Measurements from ENCODE around the gene RIPK1. TPM values are rescaled to one million over a fixed set of nuclear protein-coding genes. Genes with fewer than 3 reads are reported as not detected.
"Not testable (repeated sequence)": the region's sequence is repeated elsewhere in the genome, so short reads cannot be mapped to it uniquely, and the experiment has no call there.

The RIPK1 gene
- total RNA-seq, 1 donor = 19.0 TPM

DNA sequence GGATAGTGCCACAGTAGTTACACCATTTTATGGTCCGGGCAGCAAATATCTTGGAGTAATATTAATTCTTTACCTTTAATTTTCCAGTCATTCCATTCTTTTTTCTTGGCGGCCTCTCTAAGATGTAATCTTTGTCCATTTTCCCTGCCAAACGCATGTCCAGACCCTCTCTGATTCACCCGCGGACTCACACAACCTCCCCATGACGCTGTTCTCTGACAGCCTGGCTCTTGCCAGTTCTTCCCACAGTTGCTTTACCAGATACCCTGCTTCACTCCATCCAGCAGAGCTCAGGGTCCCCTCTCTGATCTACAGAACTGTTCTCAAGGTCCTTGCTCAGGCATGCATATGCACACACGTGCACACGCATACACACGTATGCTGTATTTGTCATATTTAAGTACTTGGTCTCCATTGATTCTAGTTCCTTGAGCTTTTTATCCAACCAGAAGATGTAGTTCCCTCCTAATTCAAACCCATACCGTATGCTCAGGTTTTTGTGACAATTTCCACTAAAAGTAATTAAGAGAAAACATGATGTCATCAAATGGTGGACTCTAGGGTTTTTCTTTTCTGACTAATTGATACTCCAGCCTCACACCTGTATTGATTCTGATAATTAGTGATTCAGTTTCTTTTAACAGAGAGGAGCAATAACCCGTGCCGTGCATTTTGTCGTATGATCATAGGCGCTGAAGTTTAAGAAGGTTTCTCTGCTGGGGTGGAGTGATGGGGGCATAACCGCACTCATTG lies 60.2 kb downstream of the RIPK1 start:
- Histone ChIP-seq H3K9me3 (ENCODE audit: low read depth, low read length) (no peaks in the 10 kb centered on the region), H3K4me1 (ENCODE audit: insufficient read depth, low read length) (no peaks in the 10 kb centered on the region), H3K4me3 (ENCODE audit: low read length) (no peak overlapping the region), H3K27me3 (ENCODE audit: insufficient read depth, low read length) (no peaks in the 10 kb centered on the region)

GRCh38 chr6:3131695-3132094 lies 63.4 kb downstream of the RIPK1 start:
- H3K27me3 ChIP-seq (ENCODE audit: insufficient read depth, low read length) = no peaks in the 10 kb centered on the region
- no peak overlapping the region for H3K4me3 ChIP-seq (ENCODE audit: low read length)
- H3K9me3 ChIP-seq (ENCODE audit: low read depth, low read length) = no peaks in the 10 kb centered on the region
- no peaks in the 10 kb centered on the region for H3K4me1 ChIP-seq (ENCODE audit: insufficient read depth, low read length)

DNA sequence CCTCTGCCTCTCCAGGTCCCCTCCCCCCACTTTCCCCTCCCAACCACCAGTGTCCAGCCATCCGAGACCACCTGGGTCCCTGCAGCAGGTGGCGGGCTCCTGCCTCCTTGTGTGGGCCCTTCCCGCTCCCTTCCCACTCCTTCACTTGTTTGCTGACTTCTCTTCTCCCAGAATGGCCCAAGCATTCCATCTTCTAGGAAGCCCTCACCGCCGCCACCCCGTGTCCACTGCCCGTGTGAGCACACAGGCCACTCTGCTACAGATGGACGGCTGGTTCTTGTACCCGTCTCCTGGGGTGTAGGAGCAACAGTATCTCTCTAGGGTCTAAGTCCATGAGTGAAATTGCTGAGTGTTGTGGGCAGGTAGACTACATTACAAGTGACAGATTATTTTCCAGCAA lies 65.2 kb downstream of the RIPK1 start:
- no peaks in the 10 kb centered on the region for H3K9me3 ChIP-seq (ENCODE audit: low read depth, low read length)
- H3K4me3 ChIP-seq (ENCODE audit: low read length) = no peak overlapping the region
- no peaks in the 10 kb centered on the region for H3K27me3 ChIP-seq (ENCODE audit: insufficient read depth, low read length)
- peaks cover 2% of the 10 kb centered on the region for H3K4me1 ChIP-seq (ENCODE audit: insufficient read depth, low read length)

- H3K4me1 ChIP-seq (ENCODE audit: insufficient read depth, low read length) = peaks cover 19% of the 10 kb centered on the region
- H3K9me3 ChIP-seq (ENCODE audit: low read depth, low read length) = no peaks in the 10 kb centered on the region
- no peaks in the 10 kb centered on the region for H3K27me3 ChIP-seq (ENCODE audit: insufficient read depth, low read length)
- H3K4me3 ChIP-seq (ENCODE audit: low read length) = no peak overlapping the region
Measured at GRCh38 chr6:3135668-3136291, 67.5 kb downstream of the RIPK1 start.

GRCh38 chr6:3136292-3137011 lies 68.2 kb downstream of the RIPK1 start:
- Histone ChIP-seq H3K27me3 (ENCODE audit: insufficient read depth, low read length) (no peaks in the 10 kb centered on the region), H3K4me1 (ENCODE audit: insufficient read depth, low read length) (peaks cover 19% of the 10 kb centered on the region), H3K4me3 (ENCODE audit: low read length) (no peak overlapping the region), H3K9me3 (ENCODE audit: low read depth, low read length) (no peaks in the 10 kb centered on the region)

GRCh38 chr6:3137057-3137777 lies 68.9 kb downstream of the RIPK1 start:
- Histone ChIP-seq H3K27me3 (ENCODE audit: insufficient read depth, low read length) (no peaks in the 10 kb centered on the region), H3K4me1 (ENCODE audit: insufficient read depth, low read length) (peaks cover 19% of the 10 kb centered on the region), H3K9me3 (ENCODE audit: low read depth, low read length) (no peaks in the 10 kb centered on the region), H3K4me3 (ENCODE audit: low read length) (no peak overlapping the region)

DNA sequence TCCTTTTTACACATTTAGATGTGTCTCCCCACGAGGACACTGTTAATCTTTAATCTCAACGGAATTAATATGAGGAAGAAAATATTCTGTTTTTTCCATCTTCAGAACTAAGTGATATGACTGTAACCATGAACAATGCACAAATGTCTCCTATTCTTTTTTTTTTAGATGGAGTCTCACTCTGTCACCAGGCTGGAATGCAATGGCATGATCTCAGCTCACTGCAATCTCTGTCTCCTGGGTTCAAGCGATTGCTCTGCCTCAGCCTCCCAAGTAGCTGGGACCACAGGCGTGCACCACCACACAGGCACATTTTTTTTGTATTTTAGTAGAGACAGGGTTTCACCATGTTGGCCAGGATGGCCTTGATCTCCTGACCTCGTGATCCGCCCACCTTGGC lies 69.6 kb downstream of the RIPK1 start:
- not testable (repeated sequence) for H3K27me3 ChIP-seq (ENCODE audit: insufficient read depth, low read length); H3K4me3 ChIP-seq (ENCODE audit: low read length); H3K9me3 ChIP-seq (ENCODE audit: low read depth, low read length)
- peaks cover 19% of the 10 kb centered on the region for H3K4me1 ChIP-seq (ENCODE audit: insufficient read depth, low read length)

DNA sequence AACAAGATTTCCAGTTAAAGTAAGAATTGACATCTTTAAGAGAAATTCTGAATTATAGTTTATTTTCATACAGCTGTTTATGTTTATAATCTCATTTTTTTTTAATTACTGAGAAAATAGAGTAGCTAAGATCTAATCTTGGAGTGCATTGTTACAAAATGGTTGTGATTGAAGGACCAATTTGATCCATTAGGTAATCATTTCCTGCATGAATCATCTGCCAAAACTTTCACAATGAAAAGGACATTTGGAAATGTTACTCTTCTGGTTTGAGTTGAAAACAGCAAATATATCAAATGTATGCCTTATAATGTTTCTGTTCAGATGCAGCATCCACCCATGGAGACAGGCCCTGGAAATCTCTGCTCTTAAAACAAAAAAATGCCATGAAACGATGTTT lies 70.0 kb downstream of the RIPK1 start:
- Histone ChIP-seq H3K27me3 (ENCODE audit: insufficient read depth, low read length) (no peaks in the 10 kb centered on the region), H3K4me1 (ENCODE audit: insufficient read depth, low read length) (peaks cover 19% of the 10 kb centered on the region), H3K4me3 (ENCODE audit: low read length) (no peak overlapping the region), H3K9me3 (ENCODE audit: low read depth, low read length) (no peaks in the 10 kb centered on the region)

DNA sequence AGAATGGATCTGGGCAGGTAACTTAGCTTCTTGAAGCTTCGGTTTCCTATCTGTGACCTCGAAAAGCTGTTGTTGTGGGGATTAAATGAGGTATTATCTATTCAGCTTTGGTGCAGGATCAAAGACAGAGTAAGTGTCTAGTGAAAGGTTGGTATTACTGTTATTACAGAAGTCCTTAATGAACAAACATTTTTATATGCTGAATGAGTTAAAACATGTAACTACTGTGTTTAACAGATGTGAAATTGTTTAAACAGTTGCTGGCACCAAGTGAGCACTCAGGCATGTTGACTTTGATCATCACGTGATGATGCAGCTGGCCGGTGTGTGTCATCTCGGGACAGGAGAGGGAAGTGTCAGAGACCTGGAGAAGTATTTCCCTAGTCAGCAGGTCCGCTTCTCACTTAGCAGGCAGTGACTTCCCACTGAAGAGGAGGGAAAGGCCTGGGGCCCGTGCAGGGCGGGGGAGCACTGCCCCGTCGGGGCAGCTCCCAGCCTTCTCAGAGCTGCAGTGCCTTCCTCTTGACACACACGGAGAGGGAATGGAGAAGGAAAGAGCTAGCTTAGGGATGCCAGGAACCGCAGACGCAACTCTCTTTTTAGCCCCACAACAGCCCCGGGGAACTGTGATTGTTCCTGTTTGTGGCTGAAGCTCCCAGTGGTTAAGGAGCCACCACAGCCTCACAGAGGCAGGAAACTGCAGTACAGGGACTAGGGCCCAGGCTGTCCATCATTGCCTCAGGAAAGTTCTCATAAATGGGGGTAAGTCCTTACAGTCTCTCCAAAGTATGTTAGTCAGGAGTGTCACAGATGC lies 71.0 kb downstream of the RIPK1 start:
- Histone ChIP-seq H3K4me1 (ENCODE audit: insufficient read depth, low read length) (peaks cover 19% of the 10 kb centered on the region), H3K9me3 (ENCODE audit: low read depth, low read length) (no peaks in the 10 kb centered on the region), H3K27me3 (ENCODE audit: insufficient read depth, low read length) (no peaks in the 10 kb centered on the region), H3K4me3 (ENCODE audit: low read length) (no peak overlapping the region)

DNA sequence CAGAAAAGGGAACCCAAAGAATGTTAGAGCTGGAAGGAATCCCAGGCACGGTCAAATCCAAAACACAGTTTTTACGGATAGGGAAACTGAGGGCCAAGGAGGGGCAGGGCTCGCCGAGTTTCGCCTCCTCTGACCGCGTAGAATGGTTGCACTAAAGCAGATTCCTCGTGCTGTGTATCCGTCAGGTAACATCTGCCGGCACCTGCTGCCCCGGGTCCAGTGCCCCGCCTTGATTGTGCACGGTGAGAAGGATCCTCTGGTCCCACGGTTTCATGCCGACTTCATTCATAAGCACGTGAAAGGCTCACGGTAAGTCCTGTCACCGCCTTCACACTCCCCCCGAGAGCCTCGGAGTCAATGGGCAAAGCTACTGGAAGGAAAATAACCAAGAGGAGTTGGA lies 71.9 kb downstream of the RIPK1 start:
- no peak overlapping the region for H3K4me3 ChIP-seq (ENCODE audit: low read length)
- peaks cover 19% of the 10 kb centered on the region for H3K4me1 ChIP-seq (ENCODE audit: insufficient read depth, low read length)
- H3K27me3 ChIP-seq (ENCODE audit: insufficient read depth, low read length) = no peaks in the 10 kb centered on the region
- no peaks in the 10 kb centered on the region for H3K9me3 ChIP-seq (ENCODE audit: low read depth, low read length)

- Histone ChIP-seq H3K4me1 (ENCODE audit: insufficient read depth, low read length) (peaks cover 19% of the 10 kb centered on the region), H3K9me3 (ENCODE audit: low read depth, low read length) (no peaks in the 10 kb centered on the region), H3K27me3 (ENCODE audit: insufficient read depth, low read length) (no peaks in the 10 kb centered on the region), H3K4me3 (ENCODE audit: low read length) (no peak overlapping the region)
Measured at GRCh38 chr6:3142536-3142935, 74.2 kb downstream of the RIPK1 start.

- Histone ChIP-seq H3K4me1 (ENCODE audit: insufficient read depth, low read length) (peaks cover 19% of the 10 kb centered on the region), H3K9me3 (ENCODE audit: low read depth, low read length) (no peaks in the 10 kb centered on the region), H3K27me3 (ENCODE audit: insufficient read depth, low read length) (no peaks in the 10 kb centered on the region), H3K4me3 (ENCODE audit: low read length) (no peak overlapping the region)
Measured at GRCh38 chr6:3143158-3143557, 74.9 kb downstream of the RIPK1 start.

- peaks cover 6% of the 10 kb centered on the region for H3K4me1 ChIP-seq (ENCODE audit: insufficient read depth, low read length)
- H3K4me3 ChIP-seq (ENCODE audit: low read length) = no peak overlapping the region
Measured at GRCh38 chr6:3144571-3144970, 76.3 kb downstream of the RIPK1 start.

DNA sequence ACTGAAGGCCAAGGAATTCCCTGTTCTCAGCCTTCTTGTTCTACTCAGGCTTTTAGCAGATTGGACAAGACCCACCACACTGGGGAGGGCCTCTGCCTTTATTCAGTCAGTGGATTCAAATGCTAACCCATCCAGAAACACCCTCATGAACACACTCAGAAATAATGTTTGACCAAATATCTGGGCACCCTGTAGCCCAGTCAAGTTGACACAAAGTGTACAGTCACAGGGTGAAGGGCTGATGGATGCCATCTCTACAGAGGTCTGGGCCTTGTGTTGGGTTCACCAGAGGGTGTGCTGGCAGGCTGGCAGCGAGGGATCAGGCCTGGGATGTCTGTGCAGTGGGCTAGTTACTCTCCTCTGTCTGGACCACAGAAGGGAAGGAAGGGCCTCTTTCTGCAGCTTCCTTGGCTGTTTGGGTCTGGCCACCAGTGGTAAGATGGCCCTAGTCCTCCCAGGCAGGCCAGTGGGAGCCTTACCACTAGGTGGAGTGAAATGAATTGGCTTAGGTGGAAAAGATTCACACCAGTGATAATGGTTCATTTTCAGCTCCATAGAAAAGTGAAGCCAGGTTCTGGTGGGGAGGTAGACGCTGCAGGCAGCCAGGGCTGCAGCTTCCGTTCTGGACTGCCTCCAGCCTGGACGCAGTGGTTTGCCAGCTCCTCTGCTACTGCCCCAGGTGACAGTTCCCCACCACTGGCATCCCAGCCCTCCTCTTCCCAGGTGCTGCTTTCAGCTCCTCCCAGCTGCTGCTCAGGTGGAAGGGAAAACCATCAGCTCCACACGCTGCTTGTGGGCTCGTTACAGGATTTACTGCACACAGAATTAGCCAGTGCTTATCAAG lies 79.8 kb downstream of the RIPK1 start:
- no peak overlapping the region for H3K4me3 ChIP-seq (ENCODE audit: low read length)
- no peaks in the 10 kb centered on the region for H3K27me3 ChIP-seq (ENCODE audit: insufficient read depth, low read length)
- no peaks in the 10 kb centered on the region for H3K9me3 ChIP-seq (ENCODE audit: low read depth, low read length)
- no peaks in the 10 kb centered on the region for H3K4me1 ChIP-seq (ENCODE audit: insufficient read depth, low read length)

More at GRCh38 chr6:3144571-3144970, 76.3 kb downstream of the RIPK1 start:
- Histone ChIP-seq H3K9me3 (ENCODE audit: low read depth, low read length) (no peaks in the 10 kb centered on the region), H3K27me3 (ENCODE audit: insufficient read depth, low read length) (no peaks in the 10 kb centered on the region)
